Left lobe of liver (tissue), 2 donors: Measurements from ENCODE around the gene EEFSEC. TPM values are rescaled to one million over a fixed set of nuclear protein-coding genes. Genes with fewer than 3 reads are reported as not detected.

Experiments
- ATAC-seq: fragments of 200-7000 bp; cut with Tn5 transposase; one replicate; pipeline ENCODE4 v1.9.1; 2020; ENCODE audit warnings: mild to moderate bottlenecking, moderate library complexity
- DNase-seq: peaks from one replicate; pipeline ENCODE4 v3.0.0-alpha.2; 2020; ENCODE audit warnings: low spot score
- total RNA-seq: library from RNA; stranded (reverse); gene quantifications from one replicate; pipeline ENCODE4 v1.2.1, GENCODE V29; 2021
- donor health status: DM: no; HTN: no; CAD: no; lungs with moderate emphysema.
- donor health status: DM: no; HTN: yes; CAD: no.

EEFSEC gene
- total RNA-seq, 1 donor from 2014 or later = 12.8 TPM

GRCh38 chr3:128328546-128329458 lies 175.5 kb downstream of the EEFSEC start:
- ATAC-seq (no peak), DNase-seq (peak; percentile 34)

DNA sequence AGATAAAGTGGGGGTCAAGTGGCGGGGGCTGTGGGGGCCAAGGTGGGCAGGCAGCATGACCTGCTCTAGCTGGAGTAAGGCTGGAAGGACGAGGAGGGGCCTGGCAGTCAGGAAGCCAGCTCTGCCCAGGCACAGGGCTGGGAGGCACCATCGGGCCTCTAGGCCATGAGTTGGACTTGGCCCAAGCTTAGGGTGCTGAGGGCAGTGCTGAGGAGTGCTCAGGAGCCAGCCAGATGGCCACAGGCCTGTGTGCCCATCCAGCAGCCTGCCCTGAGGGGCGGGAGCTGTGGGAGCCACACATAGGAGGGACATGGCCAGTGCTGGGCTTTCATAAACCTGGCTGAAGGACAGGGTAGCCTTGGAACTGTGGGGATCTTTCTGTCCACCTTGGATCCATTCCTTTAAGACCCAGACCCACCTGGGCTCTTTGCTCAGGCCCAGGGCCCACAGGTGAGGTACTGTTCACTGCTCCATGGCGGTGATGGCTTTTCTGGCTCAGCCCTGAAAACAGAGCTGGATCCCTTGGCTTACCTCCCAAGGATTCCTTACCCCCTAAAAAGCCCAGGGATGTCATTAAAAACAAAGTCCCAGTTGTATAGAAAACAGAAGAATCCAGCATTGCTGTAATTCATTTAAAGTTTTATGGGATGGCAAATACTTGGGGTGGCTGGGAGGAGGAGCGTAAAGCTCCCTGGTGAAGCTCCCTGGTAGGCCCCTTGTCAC lies 176.4 kb downstream of the EEFSEC start:
- DNase-seq (no peak), ATAC-seq (no peak)

DNA sequence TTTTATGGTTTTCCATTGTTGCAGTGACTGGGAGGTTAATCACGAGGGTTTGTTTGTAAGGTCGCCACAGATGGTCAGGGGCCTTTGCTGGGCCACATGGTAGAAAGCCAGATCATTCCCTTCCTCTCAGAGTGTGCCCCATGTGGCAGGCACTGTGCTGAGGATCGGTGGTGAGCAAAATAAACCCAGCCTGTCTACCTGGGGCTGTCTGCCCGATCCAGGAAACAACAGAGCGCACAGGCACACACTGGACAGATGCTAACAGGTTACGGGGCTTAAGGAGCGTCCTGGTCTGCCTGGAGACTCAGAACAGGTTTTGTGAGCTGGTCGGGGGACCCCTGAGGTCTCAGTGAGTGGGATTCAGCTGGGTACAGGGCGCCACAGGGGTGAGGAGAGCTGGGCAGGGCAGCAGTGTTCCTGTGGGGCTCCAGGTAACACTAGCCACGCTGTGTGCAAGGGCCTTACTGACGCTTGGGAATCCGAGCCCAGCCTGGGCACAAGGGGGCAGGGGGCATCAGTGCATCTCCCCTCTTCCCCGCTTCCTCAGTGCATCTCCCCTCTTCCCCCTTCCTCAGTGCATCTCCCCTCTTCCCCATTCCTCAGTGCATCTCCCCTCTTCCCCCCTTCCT lies 177.0 kb downstream of the EEFSEC start:
- ATAC-seq = no peak
- no peak for DNase-seq

DNA sequence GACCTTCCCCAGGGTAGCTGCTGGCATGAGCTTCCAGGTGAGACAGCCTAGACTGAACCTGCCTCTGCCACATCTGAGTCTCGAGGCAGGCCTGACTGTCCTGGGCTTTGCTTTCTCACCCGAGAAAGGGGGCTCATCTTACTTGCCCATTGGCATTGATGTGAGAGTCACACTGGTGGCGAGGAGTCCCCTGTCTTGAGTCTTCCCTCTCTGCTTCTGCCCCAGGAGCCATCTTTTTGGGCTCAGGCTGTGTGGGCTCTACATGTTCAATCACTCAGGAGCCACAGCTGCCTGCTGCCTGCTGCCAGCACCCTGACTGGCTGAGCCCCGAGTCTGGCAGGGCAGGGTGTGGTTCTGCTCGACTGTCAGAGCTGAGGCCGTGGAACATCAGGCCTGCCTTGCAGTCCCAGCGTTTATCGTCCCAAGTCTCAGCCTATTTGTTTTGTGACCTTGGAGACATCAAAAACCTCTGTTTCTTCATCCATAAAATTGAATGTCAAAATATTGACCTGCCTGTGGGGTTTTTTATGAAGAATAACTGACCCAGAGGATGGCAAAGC lies 180.9 kb downstream of the EEFSEC start:
- ATAC-seq = no peak
- no peak for DNase-seq

GRCh38 chr3:128334766-128335165 lies 181.5 kb downstream of the EEFSEC start:
- ATAC-seq (no peak), DNase-seq (no peak)

DNA sequence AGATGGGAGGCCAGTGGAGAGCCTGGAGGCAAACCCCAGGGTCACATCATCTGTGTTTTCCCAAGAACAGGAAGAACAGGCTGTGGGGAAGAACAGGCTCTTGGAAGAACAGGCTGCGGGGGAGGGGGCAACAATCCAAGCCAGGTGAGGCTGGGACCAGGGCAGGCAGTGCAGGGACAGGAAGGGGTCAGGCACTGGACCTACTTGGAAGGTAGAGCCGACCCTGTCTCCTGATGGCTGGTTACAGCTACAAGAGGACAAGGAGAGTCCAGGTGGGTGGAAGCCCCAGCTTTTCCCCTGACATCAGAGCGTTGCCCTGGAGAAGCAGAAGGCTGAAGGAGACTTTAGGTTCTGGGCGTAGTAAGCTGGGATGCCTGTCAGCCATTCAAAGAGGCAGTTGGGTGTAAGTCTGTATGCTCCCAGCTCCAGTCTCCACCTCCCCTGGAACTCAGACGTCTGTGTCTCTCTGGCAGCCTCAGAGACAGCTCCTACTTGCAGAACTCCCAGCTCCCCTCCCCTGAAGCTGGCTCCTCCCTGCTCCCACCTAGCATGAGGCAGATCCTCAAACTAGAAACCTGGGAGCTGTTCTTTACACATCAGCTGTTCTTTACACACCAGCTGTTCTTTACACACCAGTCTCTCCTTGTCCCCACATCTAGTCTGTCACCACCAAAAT lies 182.5 kb downstream of the EEFSEC start:
- no peak for DNase-seq

GRCh38 chr3:128336337-128337156 lies 183.3 kb downstream of the EEFSEC start:
- ATAC-seq (no peak), DNase-seq (no peak)

More for the DNA sequence above, 182.5 kb downstream of the EEFSEC start:
- ATAC-seq = no peak

DNA sequence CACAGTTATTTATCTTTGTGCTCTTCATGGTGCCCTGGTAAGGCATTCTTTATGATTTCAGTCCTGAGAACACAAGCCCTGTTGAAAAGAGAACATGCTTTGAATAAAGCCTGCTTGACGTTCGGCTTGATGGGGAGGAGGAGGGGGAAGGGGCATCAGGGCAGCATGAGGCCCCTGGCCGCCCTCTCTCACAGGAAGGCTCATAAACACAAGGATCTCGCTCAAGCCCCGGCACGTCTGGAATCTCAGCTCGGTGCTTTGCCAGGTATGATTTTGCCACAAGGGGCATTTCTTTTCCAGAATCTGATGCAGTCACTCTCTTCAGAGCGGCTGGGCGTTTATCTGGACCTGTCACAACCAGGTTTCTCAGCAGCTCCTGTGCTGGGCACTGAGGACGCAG lies 184.0 kb downstream of the EEFSEC start:
- no peak for ATAC-seq
- DNase-seq = no peak

GRCh38 chr3:128338536-128339330 lies 185.5 kb downstream of the EEFSEC start:
- DNase-seq (no peak), ATAC-seq (no peak)

GRCh38 chr3:128339491-128340012 lies 186.3 kb downstream of the EEFSEC start:
- ATAC-seq = no peak
- DNase-seq = no peak

DNA sequence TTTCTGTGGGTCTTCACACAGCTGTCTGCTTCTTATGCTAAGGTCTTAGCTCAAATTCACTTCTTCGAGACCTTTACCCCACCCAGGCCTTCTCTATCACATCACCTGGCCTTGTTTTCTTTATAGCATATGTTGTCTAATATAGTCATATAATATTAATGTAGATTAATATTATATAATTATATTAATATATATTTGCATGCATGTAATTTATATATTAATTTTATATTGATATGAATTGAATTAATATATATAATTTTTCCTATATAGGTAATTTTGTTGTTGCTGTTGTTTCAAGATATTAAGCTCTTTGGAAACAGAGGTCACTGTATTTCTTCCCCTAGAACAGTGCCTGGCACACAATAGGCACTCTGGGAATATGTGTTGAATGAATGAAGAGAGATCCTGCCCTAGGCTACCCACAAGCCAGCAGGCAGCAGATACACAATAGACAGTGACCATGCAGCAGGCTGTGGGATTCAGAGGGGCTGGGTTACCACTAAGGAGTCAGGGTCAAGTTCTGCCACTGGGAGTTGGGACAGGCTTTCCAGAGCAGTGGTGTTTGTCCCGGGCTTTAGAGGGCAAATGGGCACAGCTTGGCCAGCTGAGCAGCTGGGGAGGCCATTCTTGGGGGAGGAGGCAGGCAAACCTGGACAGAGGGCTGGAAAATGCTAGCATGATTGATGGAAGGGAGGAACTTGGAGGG lies 187.1 kb downstream of the EEFSEC start:
- ATAC-seq (no peak), DNase-seq (no peak)

- no peak for DNase-seq
- no peak for ATAC-seq
Observed at GRCh38 chr3:128340904-128341555, 187.7 kb downstream of the EEFSEC start.

DNA sequence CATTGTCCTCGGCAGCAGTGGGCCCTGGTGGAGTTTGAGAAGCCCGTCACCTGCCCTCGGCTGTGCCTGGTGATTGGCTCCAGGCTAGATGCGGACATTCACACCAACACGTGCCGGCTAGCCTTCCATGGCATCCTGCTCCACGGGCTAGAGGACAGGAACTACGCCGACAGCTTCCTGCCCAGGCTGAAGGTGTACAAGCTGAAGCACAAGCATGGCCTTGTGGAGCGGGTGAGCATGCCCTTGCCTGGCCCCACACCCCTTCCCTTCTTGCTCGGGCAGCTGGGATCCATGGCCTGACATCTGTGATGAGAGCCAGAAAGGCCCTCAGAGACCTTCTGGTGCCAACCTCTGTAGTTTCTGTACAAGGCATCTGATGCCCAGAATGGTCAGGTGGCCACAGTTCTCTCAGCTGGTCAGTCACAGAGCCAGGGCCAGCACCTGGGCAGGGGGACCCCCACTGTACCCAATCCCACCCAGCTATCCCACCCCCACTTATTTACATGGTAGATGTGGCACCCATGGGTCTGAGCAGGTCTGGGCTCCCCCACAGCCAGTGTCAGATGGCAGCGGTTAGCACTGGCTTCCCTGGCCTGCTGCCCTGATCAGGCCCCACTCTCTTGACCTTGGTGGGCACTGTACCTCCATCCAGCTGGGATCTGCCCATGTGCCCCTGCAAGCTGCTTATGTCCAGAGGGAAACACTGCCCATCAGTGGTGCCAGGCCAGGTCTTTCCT lies 188.5 kb downstream of the EEFSEC start:
- ATAC-seq (no peak), DNase-seq (no peak)

GRCh38 chr3:128342701-128343180 lies 189.5 kb downstream of the EEFSEC start:
- no peak for ATAC-seq

DNA sequence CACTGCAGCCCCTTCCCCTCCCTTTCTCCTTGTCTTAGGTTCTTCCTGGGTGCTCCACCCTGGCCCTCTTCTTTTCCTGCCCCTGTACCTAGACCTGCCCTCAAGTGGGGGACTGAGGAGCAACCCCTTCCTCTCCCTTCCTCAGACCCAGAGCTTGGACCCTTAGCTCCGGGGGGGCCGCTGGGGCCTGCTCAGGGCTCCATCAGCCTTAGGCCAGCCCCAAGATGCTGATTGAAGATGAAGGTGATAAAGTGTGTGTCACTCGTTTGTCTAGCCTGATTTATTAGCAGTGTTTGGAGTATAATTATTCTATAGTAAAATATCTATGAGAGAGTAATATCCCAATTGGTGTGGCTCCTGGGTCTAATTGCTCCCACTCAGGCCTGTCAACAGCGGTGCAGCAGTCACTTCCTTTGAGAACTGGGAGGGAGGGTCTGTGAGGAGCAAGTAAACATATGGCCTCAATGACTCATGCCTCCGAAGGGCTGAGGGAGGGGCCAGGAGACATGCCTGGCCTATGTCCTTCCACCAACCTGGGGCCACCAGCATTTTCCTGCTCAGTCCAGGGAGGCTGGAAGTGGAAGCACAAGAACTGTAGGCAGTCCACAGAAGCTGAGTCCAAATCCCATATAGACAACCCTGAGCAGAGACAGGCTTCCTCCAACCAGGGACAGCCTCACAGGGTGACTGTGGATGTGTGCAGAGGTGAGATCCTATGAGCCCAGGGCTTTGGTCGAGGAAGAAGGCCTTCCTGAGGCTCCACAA lies 190.2 kb downstream of the EEFSEC start:
- no peak for ATAC-seq

More at GRCh38 chr3:128342701-128343180, 189.5 kb downstream of the EEFSEC start:
- DNase-seq = no peak

More for the DNA sequence above, 190.2 kb downstream of the EEFSEC start:
- DNase-seq = no peak
